Putamen (tissue), 1 donor: Measurements from ENCODE around the gene SGCB.

ENCODE experiments used
- DNase-seq: peaks from one replicate; pipeline ENCODE4 v3.0.0-alpha.2; 2016; ENCODE audit warnings: low spot score

The SGCB gene

GRCh38 chr4:52019936-52020657, 18.0 kb downstream of the SGCB start, which contains the start of gene LRRC66:
TSS of gene LRRC66 (minus strand) at chr4:52020363. CDS start at chr4:52017613, 2,750 bp downstream.
- DNase-seq, result no peak

- DNase-seq, result no peak
These were observed 20.3 kb downstream of the SGCB start for GRCh38 chr4:52017814-52018213.

GRCh38 chr4:52016981-52017380, 21.1 kb downstream of the SGCB start:
- no peak for DNase-seq

GRCh38 chr4:52015366-52015765, 22.7 kb downstream of the SGCB start:
- DNase-seq, result no peak

- no peak for DNase-seq
These were observed 23.2 kb downstream of the SGCB start for GRCh38 chr4:52014903-52015302.

GRCh38 chr4:52012651-52013050, 25.4 kb downstream of the SGCB start:
- DNase-seq, result no peak

GRCh38 chr4:52010986-52011385, 27.1 kb downstream of the SGCB start:
- DNase-seq, result no peak

GRCh38 chr4:52006887-52007286, 31.2 kb downstream of the SGCB start:
- no peak for DNase-seq

GRCh38 chr4:52005604-52006273, 32.4 kb downstream of the SGCB start:
- no peak for DNase-seq

- DNase-seq, result no peak
These were observed 33.7 kb downstream of the SGCB start for GRCh38 chr4:52004414-52004813.

GRCh38 chr4:52001616-52002015, 36.5 kb downstream of the SGCB start:
- DNase-seq, result no peak

GRCh38 chr4:51999250-51999649, 38.8 kb downstream of the SGCB start:
- DNase-seq, result no peak

GRCh38 chr4:51998837-51999236, 39.3 kb downstream of the SGCB start:
- DNase-seq, result no peak

- no peak for DNase-seq
These were observed 40.5 kb downstream of the SGCB start for GRCh38 chr4:51997647-51998046.

- DNase-seq, result no peak
These were observed 42.4 kb downstream of the SGCB start for GRCh38 chr4:51995647-51996220.
